Tibial nerve (tissue), 4 donors: ENCODE results near the gene ITPRID2.

ENCODE experiments used
- CTCF ChIP-seq, 5 experiments: fragments of 200-600 bp in 3 of 5; fragments of 450-650 bp in 2 of 5; sonication (generic) in 3 of 5; IDR thresholded peaks; one replicate each; pipeline ENCODE4 v1.5.1; 2016 to 2019; ENCODE audit warnings: antibody characterized with exemption in 5 of 5, mild to moderate bottlenecking in 3 of 5, moderate library complexity in 2 of 5
- EP300 ChIP-seq, 2 donors: sonication (generic); formaldehyde crosslinking; IDR thresholded peaks; one replicate each; pipeline ENCODE4 v1.6.1; 2017; ENCODE audit warnings: antibody characterized with exemption in 2 of 2, mild to moderate bottlenecking in 1 of 2
- POLR2A ChIP-seq, 2 donors: fragments of 450-650 bp; IDR thresholded peaks; one replicate each; pipeline ENCODE4 v1.6.1; 2017; ENCODE audit warnings: antibody characterized with exemption in 2 of 2, mild to moderate bottlenecking in 2 of 2, moderate library complexity in 2 of 2

- no peak for TF ChIP-seq CTCF (IDR thresholded peaks at IDR 0.05)
- TF ChIP-seq POLR2A (IDR thresholded peaks at IDR 0.05) = no peak
- TF ChIP-seq EP300 (IDR thresholded peaks at IDR 0.05) = no peak
Observed at GRCh38 chr2:181954538-181954883, 63.0 kb downstream of the ITPRID2 start.
